Activated CD4-positive, alpha-beta T cell treated with anti-CD3 and anti-CD28 coated beads for 24 hours (primary cell): ENCODE results near the gene CCDC78.

ENCODE experiments used
- DNase-seq, 2 donors: peaks; one replicate each; pipeline ENCODE4 v3.0.0-alpha.2; 2020; ENCODE audit warnings: low read depth in 2 of 2

CCDC78 gene

GRCh38 chr16:678858-679813 is 47.1 kb downstream of the CCDC78 start:
- DNase-seq: peak in 1 of 2 donors; percentile 24

DNA sequence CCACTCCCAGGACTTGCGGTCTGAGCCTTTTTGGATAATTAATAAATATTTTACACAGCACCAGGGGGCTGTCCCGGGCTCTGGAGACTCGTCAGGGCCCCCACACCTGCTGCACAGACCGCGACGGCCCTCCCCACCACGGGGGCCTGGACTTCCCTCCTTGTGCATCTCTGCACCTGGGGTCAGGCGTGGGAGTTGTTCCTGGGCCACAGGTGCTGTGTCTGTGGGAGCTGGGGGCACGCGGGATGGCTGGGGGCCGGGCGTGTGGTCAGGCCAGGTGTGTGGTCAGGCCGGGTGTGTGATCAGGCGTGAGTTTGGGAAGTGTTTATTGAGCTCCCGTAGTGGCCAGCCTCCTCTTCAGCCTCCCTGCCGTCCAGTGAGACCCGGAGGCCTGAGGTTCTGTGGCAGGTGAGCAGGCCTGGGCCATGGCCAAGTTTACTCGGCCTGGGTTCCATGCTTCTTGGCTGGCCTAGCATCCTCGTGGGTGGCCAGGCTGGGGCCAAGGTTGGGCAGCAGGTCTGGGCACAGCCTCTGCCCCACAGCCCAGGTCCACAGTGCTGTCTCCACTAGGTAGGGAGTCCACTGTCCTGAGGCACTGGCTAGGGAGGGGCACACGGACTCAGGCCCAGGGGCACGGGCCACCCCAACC is 47.9 kb downstream of the CCDC78 start:
- DNase-seq: no peak

GRCh38 chr16:677316-678190 is 48.7 kb downstream of the CCDC78 start:
- DNase-seq: no peak

DNA sequence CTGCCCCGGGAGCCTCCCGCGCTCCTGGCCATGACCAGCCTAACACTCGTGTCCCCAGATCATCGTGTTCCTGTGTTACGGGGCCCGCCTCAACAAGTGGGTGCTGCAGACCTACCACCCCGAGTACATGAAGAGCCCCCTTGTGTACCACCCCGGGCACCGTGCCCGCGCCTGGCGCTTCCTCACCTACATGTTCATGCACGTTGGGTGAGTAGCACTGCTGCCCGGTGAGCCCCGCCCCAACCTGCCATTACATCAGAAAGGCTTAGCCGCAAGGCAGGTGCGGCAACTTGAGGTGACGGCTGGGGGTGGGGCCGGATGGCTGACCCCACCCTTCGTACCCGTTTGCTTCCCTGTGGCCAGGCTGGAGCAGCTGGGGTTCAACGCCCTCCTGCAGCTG is 49.3 kb downstream of the CCDC78 start:
- no peak for DNase-seq

- no peak for DNase-seq
Observed at GRCh38 chr16:676565-676902, 49.7 kb downstream of the CCDC78 start.

- no peak for DNase-seq
Observed at GRCh38 chr16:675884-676564, 50.2 kb downstream of the CCDC78 start.

- DNase-seq: no peak
Observed at GRCh38 chr16:674968-675883, 51.0 kb downstream of the CCDC78 start, which contains the start of gene RHBDL1. Gene RHBDL1 (plus strand): TSS chr16:675671. CDS start chr16:675791, 120 bp downstream.

GRCh38 chr16:674214-674881 is 51.9 kb downstream of the CCDC78 start:
- DNase-seq: no peak

DNA sequence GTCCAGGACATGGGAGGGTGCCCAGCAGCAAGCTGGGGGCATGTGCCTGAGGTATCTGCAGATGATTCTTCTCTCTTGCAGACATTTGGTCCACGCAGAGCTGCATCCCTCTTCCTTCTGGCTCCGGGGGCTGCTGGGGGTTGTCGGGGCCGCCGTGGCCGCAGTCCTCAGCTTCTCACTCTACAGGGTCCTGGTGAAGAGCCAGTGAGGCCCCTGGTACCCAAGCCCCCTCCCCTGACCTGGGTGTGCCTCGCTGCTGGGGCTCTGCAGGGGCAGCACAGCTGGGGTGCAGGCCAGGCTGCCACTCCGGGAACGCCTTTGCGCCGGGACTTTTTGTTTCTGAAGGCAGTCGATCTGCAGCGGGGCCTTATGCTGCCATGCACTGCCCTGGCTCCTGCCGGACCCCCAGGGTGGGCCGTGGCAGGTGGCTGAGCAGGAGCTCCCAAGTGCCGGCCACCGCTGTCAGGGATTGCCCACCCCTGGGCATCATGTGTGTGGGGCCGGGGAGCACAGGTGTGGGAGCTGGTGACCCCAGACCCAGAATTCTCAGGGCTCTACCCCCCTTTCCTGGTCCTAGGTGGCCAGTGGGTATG is 52.7 kb downstream of the CCDC78 start:
- no peak for DNase-seq

GRCh38 chr16:672851-673250 is 53.4 kb downstream of the CCDC78 start:
- DNase-seq: no peak
